K562 (cell line): ENCODE results near the gene SUSD3.

Experiments
- CTCF ChIP-seq, 3 experiments: IDR thresholded peaks in 2 of 3; conservative IDR thresholded peaks in 1 of 3; 2 replicates each; pipeline ENCODE4 v1.5.1; 2011 to 2012; ENCODE audit warnings: low read length in 3 of 3, mild to moderate bottlenecking in 3 of 3, control low read depth in 2 of 3, improper control_type of control experiment in 1 of 3, inconsistent platforms in 1 of 3, low read depth in 1 of 3, mixed read lengths in 1 of 3, moderate library complexity in 1 of 3; ENCODE audit not compliant: insufficient read depth in 2 of 3
- CUX1 ChIP-seq: fragments of 200-800 bp; sonication (Bioruptor generic); IDR thresholded peaks from 2 replicates; pipeline ENCODE4 v1.6.1; 2016; ENCODE audit warnings: missing genetic modification characterization, missing compliant biosample characterization
- EHMT2 ChIP-seq: fragments of 450-650 bp; IDR thresholded peaks from 2 replicates; pipeline ENCODE4 v1.6.1; 2018; ENCODE audit warnings: antibody characterized with exemption
- ETS1 ChIP-seq: conservative IDR thresholded peaks from 2 replicates; pipeline ENCODE4 v1.6.1; 2011; ENCODE audit warnings: low read depth, mild to moderate bottlenecking, low read length; ENCODE audit not compliant: control insufficient read depth
- GABPA ChIP-seq: fragments of 200-800 bp; sonication (Bioruptor generic); conservative IDR thresholded peaks from 2 replicates; pipeline ENCODE4 v1.6.1; 2016; ENCODE audit warnings: low read depth, missing genetic modification characterization, missing compliant biosample characterization
- GTF2F1 ChIP-seq: IDR thresholded peaks from 2 replicates; pipeline ENCODE4 v1.6.1; 2011; ENCODE audit warnings: low read depth, low read length, improper control_type of control experiment
- HDAC3 ChIP-seq: fragments of 450-650 bp; IDR thresholded peaks from 2 replicates; pipeline ENCODE4 v1.6.1; 2018; ENCODE audit warnings: borderline replicate concordance, mild to moderate bottlenecking, moderate library complexity; ENCODE audit not compliant: partially characterized antibody
- IRF9 ChIP-seq: fragments of 450-650 bp; IDR thresholded peaks from 2 replicates; pipeline ENCODE4 v1.6.1; 2016; ENCODE audit warnings: missing biosample characterization, missing genetic modification characterization
- KAT2B ChIP-seq: IDR thresholded peaks from one replicate; pipeline ENCODE4 v1.6.1; 2012; ENCODE audit warnings: low read depth, mild to moderate bottlenecking, control low read depth, inconsistent platforms, low read length, moderate library complexity
- KDM1A ChIP-seq, 2 experiments: fragments of 450-650 bp; IDR thresholded peaks; 2 replicates each; pipeline ENCODE4 v1.6.1; 2016; ENCODE audit warnings: mild to moderate bottlenecking in 2 of 2
- MAX ChIP-seq: sonication (generic); formaldehyde crosslinking; IDR thresholded peaks from 2 replicates; pipeline ENCODE4 v1.9.0; 2022; ENCODE audit warnings: mild to moderate bottlenecking, missing genetic modification reagents
- PCBP1 ChIP-seq: fragments of 200-400 bp; formaldehyde crosslinking; IDR thresholded peaks from 2 replicates; pipeline ENCODE4 v1.6.1; 2018; ENCODE audit warnings: mild to moderate bottlenecking, low read depth, low read length; ENCODE audit not compliant: poor library complexity, severe bottlenecking
- POLR3A ChIP-seq: IDR thresholded peaks from 2 replicates; pipeline ENCODE4 v1.6.1; 2011; ENCODE audit warnings: borderline replicate concordance, mild to moderate bottlenecking, moderate library complexity; ENCODE audit not compliant: insufficient read length, insufficient read depth; ENCODE audit errors: extremely low read depth

DNA sequence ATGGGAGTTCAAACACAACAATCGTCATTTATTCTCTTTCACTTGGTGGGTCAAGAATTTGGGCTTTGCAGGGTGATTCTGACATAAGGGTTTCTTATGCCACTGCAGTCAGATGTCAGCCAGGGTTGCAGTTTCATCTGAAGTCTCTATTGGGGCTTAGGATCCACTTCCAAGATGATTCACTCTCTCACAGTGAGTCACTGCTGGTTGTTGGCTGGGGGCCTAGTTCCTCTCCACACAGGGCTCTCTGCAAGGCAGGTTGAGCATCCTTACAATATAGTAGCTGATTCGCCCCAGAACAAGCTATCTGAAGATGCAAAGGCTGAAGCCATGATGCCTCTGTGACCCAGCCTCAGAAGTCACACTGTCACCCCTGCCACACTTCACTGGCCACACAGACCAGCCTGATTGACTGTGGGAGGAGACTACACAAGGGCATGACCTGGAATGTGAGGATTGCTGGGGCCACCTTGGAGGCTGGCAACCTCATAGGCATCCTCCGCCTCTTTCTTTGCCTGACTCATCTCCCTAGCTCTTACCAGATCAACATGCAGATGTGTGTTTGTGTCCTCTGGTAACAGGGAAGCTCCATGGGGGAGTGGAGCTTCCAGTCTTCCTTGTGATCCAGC is 33.1 kb downstream of the SUSD3 start:
- TF ChIP-seq CTCF (IDR thresholded peaks at IDR 0.05 in 2 of 3, conservative IDR thresholded peaks at IDR 0.05 in 1 of 3; ENCODE audit: insufficient read depth in 2 of 3, low read depth in 1 of 3, low read length in 3 of 3) (no peak), EHMT2 (no peak), IRF9 (no peak), GTF2F1 (no peak), ETS1 (no peak), PCBP1 (no peak), KDM1A (IDR thresholded peaks at IDR 0.05) (no peak), POLR3A (no peak), GABPA (tag) (no peak), KAT2B (no peak), MAX (CRISPR knock-in tag) (no peak), HDAC3 (no peak), CUX1 (CRISPR knock-in tag) (no peak)
